ENCODE data around the gene MTHFSD. TPM values are rescaled to one million over a fixed set of nuclear protein-coding genes. Genes with fewer than 3 reads are reported as not detected.
A peak's percentile ranks its signal among the peaks of the same experiment; 100 is the strongest.

The MTHFSD gene
- total RNA-seq, 1 donor from 2014 or later: 14.1 TPM

- no peaks in the 10 kb centered on the region for H3K9me3 Mint-ChIP-seq (ENCODE audit: unreplicated experiment)
- TF ChIP-seq CTCF (IDR thresholded peaks at IDR 0.05): peak; percentile 92
- H3K4me3 Mint-ChIP-seq (ENCODE audit: unreplicated experiment): peak overlapping the region; percentile 98
- peak overlapping the region; percentile 100 for H3K27ac Mint-ChIP-seq (ENCODE audit: unreplicated experiment)
- no peaks in the 10 kb centered on the region for H3K27me3 Mint-ChIP-seq (ENCODE audit: unreplicated experiment)
- H3K36me3 Mint-ChIP-seq (ENCODE audit: unreplicated experiment): peaks cover 32% of the 10 kb centered on the region
- DNase-seq (ENCODE audit: extremely low spot score, unreplicated experiment): peak; percentile 96
- peaks cover 92% of the 10 kb centered on the region for H3K4me1 Mint-ChIP-seq (ENCODE audit: unreplicated experiment)
Observed at GRCh38 chr16:86575754-86576557, 20.9 kb upstream of the MTHFSD start.

- Mint-ChIP-seq H3K4me1 (ENCODE audit: unreplicated experiment) (peaks cover 85% of the 10 kb centered on the region), H3K36me3 (ENCODE audit: unreplicated experiment) (peaks cover 35% of the 10 kb centered on the region), H3K9me3 (ENCODE audit: unreplicated experiment) (no peaks in the 10 kb centered on the region), H3K27me3 (ENCODE audit: unreplicated experiment) (no peaks in the 10 kb centered on the region), H3K27ac (ENCODE audit: unreplicated experiment) (peak overlapping the region; percentile 100), H3K4me3 (ENCODE audit: unreplicated experiment) (peak overlapping the region; percentile 98)
- no peak for TF ChIP-seq CTCF (IDR thresholded peaks at IDR 0.05)
- no peak for DNase-seq (ENCODE audit: extremely low spot score, unreplicated experiment)
Observed at GRCh38 chr16:86575095-86575685, 20.2 kb upstream of the MTHFSD start.

- H3K36me3 Mint-ChIP-seq (ENCODE audit: unreplicated experiment): peaks cover 36% of the 10 kb centered on the region
- peaks cover 79% of the 10 kb centered on the region for H3K4me1 Mint-ChIP-seq (ENCODE audit: unreplicated experiment)
- no peaks in the 10 kb centered on the region for H3K9me3 Mint-ChIP-seq (ENCODE audit: unreplicated experiment)
- TF ChIP-seq CTCF (IDR thresholded peaks at IDR 0.05): no peak
- peak overlapping the region; percentile 100 for H3K27ac Mint-ChIP-seq (ENCODE audit: unreplicated experiment)
- no peaks in the 10 kb centered on the region for H3K27me3 Mint-ChIP-seq (ENCODE audit: unreplicated experiment)
- H3K4me3 Mint-ChIP-seq (ENCODE audit: unreplicated experiment): peak overlapping the region; percentile 57
- DNase-seq (ENCODE audit: extremely low spot score, unreplicated experiment): no peak
Observed at GRCh38 chr16:86574646-86575045, 19.6 kb upstream of the MTHFSD start.

DNA sequence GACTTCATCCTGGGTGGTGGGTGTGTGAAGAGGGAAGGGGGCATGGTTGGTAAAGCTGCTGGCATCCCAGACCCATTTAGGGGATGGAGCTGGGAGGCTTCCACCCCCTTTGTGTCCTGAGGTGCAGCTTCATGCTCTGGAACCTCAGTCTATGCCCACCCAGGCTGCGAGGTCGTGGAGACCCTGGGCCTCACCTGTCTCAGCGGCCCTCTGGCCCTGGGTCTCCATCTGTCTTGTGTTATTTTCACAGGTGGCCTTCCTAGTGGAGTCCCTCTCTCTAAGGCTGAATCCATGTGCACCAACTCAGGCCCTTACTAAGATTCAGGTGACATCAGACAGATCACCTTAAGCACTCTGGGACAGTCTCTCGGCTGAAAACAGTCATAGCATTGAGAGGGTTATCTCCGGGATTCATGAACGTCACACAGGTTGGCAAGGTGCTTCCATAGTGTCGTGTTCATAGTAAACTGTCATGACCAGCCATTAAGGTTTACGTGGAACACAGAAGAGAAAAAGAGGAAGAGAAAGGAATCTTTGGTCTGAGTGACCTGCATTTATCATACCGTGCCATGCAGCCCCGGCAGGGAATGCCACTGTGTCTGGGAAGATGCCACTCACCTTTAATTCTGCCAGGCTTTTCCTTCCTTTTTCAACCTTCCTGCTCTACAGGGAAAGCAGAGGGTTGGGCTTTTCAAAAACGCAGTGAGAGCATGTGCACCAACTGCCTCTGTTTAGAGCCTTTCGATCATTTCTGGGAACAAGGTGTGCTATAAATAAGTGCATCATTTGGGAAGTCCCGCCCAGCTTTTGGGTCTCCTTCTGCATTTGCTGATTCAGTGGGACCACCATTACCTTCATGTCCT lies 18.8 kb upstream of the MTHFSD start:
- H3K4me1 Mint-ChIP-seq (ENCODE audit: unreplicated experiment): peaks cover 75% of the 10 kb centered on the region
- no peaks in the 10 kb centered on the region for H3K27me3 Mint-ChIP-seq (ENCODE audit: unreplicated experiment)
- no peak for TF ChIP-seq CTCF (IDR thresholded peaks at IDR 0.05)
- H3K36me3 Mint-ChIP-seq (ENCODE audit: unreplicated experiment): peaks cover 43% of the 10 kb centered on the region
- H3K4me3 Mint-ChIP-seq (ENCODE audit: unreplicated experiment): peak overlapping the region; percentile 93
- no peak for DNase-seq (ENCODE audit: extremely low spot score, unreplicated experiment)
- H3K27ac Mint-ChIP-seq (ENCODE audit: unreplicated experiment): peak overlapping the region; percentile 100
- H3K9me3 Mint-ChIP-seq (ENCODE audit: unreplicated experiment): no peaks in the 10 kb centered on the region
